ENCODE data around the gene IGSF8. TPM values are rescaled to one million over a fixed set of nuclear protein-coding genes. Genes with fewer than 3 reads are reported as not detected.
A peak's percentile ranks its signal among the peaks of the same experiment; 100 is the strongest.
"Not testable (repeated sequence)": the region's sequence is repeated elsewhere in the genome, so short reads cannot be mapped to it uniquely, and the experiment has no call there.

The IGSF8 gene
- polyA plus RNA-seq, 2 of the 4 experiments (the other 2 are of a cell fraction), result 7.3 to 7.8 TPM

DNA sequence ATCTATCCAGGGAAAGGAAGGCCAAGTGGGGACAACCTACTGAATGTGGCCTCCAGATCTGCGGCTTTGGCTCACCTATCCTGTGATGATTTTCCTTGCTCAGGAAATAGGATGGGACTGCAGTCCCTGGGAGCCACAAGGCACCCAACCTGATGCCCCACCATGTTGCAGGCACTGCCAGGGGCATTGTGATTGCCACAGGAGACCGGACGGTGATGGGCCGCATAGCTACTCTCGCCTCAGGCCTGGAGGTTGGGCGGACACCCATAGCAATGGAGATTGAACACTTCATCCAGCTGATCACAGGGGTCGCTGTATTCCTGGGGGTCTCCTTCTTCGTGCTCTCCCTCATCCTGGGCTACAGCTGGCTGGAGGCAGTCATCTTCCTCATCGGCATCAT lies 29.0 kb upstream of the IGSF8 start:
- POLR2A ChIA-PET, result no interaction called here

DNA sequence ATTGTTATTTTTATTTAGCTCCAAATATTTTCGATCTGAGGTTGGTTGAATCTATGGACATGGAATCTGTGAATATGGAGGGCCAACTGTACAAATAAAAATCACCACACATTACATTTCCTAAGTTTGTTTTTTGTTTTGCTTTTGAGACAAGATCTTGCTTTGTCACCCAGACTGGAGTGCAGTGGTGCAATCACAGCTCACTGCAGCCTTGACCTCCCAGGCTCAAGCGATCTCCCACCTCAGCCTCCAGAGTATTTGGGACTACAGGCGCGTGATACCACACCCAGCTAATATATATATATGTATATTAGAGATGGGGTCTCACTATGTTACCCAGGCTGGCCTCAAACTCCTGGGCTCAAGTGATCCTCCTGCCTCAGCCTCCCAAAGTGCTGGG lies 27.9 kb upstream of the IGSF8 start:
- DNase-seq (ENCODE audit: low read depth in 1 of 2, low spot score in 1 of 2); H3K4me3 ChIP-seq; H3K9me3 ChIP-seq; ATAC-seq; FAIRE-seq; H3K4me2 ChIP-seq; POLR2A ChIA-PET: not testable (repeated sequence)
- peak overlapping the region; percentile 85 to 93; a peak in 5 of 6 replicates for H3K27ac ChIP-seq
- CTCF ChIA-PET, result interaction anchor here (0.9 to 23.7 kb wide), 3 partner anchors 21 to 250 kb away, joined by 3 to 222 read pairs (median 4); no protein-coding TSS in a partner anchor
- peaks cover 62% of the 10 kb centered on the region for H3K4me1 ChIP-seq
- 64% methylated on average over 4 of the region's 4 CpGs for WGBS (ENCODE audit: missing lambda C conversion rate)

More for the DNA sequence above, 29.0 kb upstream of the IGSF8 start:
- no peak for ATAC-seq
- no peak for DNase-seq (ENCODE audit: low read depth in 1 of 2, low spot score in 1 of 2)
- H3K27ac ChIP-seq, result peak overlapping the region; percentile 60 to 85; a peak in 5 of 6 replicates
- 96% methylated on average over 6 of the region's 9 CpGs for WGBS (ENCODE audit: missing lambda C conversion rate)
- peak overlapping the region; percentile 49; the same call in 2 of the 3 replicates for H3K4me2 ChIP-seq
- CTCF ChIA-PET, result interaction anchor here (0.6 to 23.7 kb wide), 3 partner anchors 22 to 164 kb away, joined by 3 to 222 read pairs (median 4); no protein-coding TSS in a partner anchor
- TF ChIP-seq EP300 (IDR thresholded peaks at IDR 0.05), result no peak
- peaks cover 63% of the 10 kb centered on the region for H3K4me1 ChIP-seq
- no peak for FAIRE-seq
- no peaks in the 10 kb centered on the region for H3K9me3 ChIP-seq
- no peak overlapping the region for H3K4me3 ChIP-seq

DNA sequence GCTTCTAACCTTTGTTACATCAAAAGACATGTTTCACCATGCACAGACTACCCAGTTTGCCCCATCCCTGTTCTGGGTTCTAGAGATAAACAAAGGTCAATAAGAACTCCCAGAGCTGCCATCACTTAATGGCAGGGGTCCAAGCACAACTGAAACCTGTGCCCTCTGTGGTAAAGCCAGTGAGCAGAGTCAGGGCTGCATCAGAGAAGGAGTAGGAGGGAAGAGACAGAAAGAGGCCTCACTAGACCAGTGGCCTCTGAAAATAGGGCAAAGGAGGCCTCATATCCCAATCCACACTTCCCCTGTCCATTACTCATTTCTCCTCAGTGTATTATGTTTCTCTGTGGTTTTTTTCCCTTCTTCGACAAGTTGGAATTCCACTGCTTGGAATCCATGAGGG lies 27.3 kb upstream of the IGSF8 start:
- 79% methylated on average over 1 of the region's 1 CpG for WGBS (ENCODE audit: missing lambda C conversion rate)
- H3K9me3 ChIP-seq, result no peaks in the 10 kb centered on the region
- POLR2A ChIA-PET, result no interaction called here
- H3K27ac ChIP-seq, result peak overlapping the region; percentile 85 to 93
- H3K4me1 ChIP-seq, result peaks cover 56% of the 10 kb centered on the region
- FAIRE-seq (no peak), ATAC-seq (no peak), DNase-seq (ENCODE audit: low read depth in 1 of 2, low spot score in 1 of 2) (no peak)
- H3K4me3 ChIP-seq, result no peak overlapping the region
- peak overlapping the region; percentile 64; the same call in 2 of the 3 replicates for H3K4me2 ChIP-seq
- CTCF ChIA-PET, result interaction anchor here (0.6 to 23.7 kb wide), 9 partner anchors 20 to 251 kb away, joined by 3 to 222 read pairs (median 3); no protein-coding TSS in a partner anchor
- no peak for TF ChIP-seq HEYL (CRISPR knock-in tag; IDR thresholded peaks at IDR 0.05)
- TF ChIP-seq, protein P1, sequence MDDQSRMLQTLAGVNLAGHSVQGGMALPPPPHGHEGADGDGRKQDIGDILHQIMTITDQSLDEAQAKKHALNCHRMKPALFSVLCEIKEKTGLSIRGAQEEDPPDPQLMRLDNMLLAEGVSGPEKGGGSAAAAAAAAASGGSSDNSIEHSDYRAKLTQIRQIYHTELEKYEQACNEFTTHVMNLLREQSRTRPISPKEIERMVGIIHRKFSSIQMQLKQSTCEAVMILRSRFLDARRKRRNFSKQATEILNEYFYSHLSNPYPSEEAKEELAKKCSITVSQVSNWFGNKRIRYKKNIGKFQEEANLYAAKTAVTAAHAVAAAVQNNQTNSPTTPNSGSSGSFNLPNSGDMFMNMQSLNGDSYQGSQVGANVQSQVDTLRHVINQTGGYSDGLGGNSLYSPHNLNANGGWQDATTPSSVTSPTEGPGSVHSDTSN (IDR thresholded peaks at IDR 0.05), result no peak
- no peak for TF ChIP-seq POLR2A (IDR thresholded peaks at IDR 0.05; ENCODE audit: low read length)

GRCh38 chr1:160124705-160125478 lies 26.5 kb upstream of the IGSF8 start:
- ATAC-seq, result peak; percentile 82 to 86
- peak overlapping the region; percentile 64 for H3K4me2 ChIP-seq
- POLR2A ChIA-PET, result no interaction called here
- DNase-seq (ENCODE audit: low read depth in 1 of 2, low spot score in 1 of 2), result peak; percentile 90 to 94
- peak; percentile 36 for FAIRE-seq
- no peaks in the 10 kb centered on the region for H3K9me3 ChIP-seq
- peak; percentile 81 for TF ChIP-seq HOXB5 (CRISPR knock-in tag; IDR thresholded peaks at IDR 0.05)
- TF ChIP-seq GATA3 (IDR thresholded peaks at IDR 0.05; ENCODE audit: borderline replicate concordance), result peak; percentile 78
- peak; percentile 40 for TF ChIP-seq CTCF (IDR thresholded peaks at IDR 0.05)
- no peak for TF ChIP-seq EHMT2 (IDR thresholded peaks at IDR 0.05; ENCODE audit: low read depth)
- peak; percentile 33; the same call in 1 of the 2 replicates for TF ChIP-seq ESRRA (IDR thresholded peaks at IDR 0.05; ENCODE audit: borderline replicate concordance, low read length)
- peak; percentile 89 to 92 for TF ChIP-seq JUN (IDR thresholded peaks at IDR 0.05)
- TF ChIP-seq, protein P2, sequence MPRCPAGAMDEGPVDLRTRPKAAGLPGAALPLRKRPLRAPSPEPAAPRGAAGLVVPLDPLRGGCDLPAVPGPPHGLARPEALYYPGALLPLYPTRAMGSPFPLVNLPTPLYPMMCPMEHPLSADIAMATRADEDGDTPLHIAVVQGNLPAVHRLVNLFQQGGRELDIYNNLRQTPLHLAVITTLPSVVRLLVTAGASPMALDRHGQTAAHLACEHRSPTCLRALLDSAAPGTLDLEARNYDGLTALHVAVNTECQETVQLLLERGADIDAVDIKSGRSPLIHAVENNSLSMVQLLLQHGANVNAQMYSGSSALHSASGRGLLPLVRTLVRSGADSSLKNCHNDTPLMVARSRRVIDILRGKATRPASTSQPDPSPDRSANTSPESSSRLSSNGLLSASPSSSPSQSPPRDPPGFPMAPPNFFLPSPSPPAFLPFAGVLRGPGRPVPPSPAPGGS (IDR thresholded peaks at IDR 0.05), result peak; percentile 77; the same call in 2 of the 3 replicates
- no peak for TF ChIP-seq TFCP2L1 (CRISPR knock-in tag; IDR thresholded peaks at IDR 0.05)
- peak; percentile 23 to 64; a peak in 3 of 5 replicates for TF ChIP-seq RAD21 (conservative IDR thresholded peaks at IDR 0.05 in 1 of 2, IDR thresholded peaks at IDR 0.05 in 1 of 2)
- peak; percentile 82 to 89; a peak in 3 of 5 replicates for TF ChIP-seq EP300 (IDR thresholded peaks at IDR 0.05)
- peak; percentile 64 for TF ChIP-seq MAFK (IDR thresholded peaks at IDR 0.05; ENCODE audit: partially characterized antibody)
- no peak for TF ChIP-seq KDM1A (IDR thresholded peaks at IDR 0.05; ENCODE audit: low read depth)
- TF ChIP-seq, protein P1 (IDR thresholded peaks at IDR 0.05), result 0 out of 2 replicates have a peak, but pooled peaks have one; percentile 14
- peak; percentile 71 to 85 for TF ChIP-seq CEBPB (IDR thresholded peaks at IDR 0.05)
- TF ChIP-seq SMC3 (IDR thresholded peaks at IDR 0.05), result peak; percentile 46; the same call in 2 of the 3 replicates
- TF ChIP-seq, protein P3, sequence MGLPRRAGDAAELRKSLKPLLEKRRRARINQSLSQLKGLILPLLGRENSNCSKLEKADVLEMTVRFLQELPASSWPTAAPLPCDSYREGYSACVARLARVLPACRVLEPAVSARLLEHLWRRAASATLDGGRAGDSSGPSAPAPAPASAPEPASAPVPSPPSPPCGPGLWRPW (IDR thresholded peaks at IDR 0.05), result peak; percentile 81
- peak; percentile 93 for TF ChIP-seq JUNB (IDR thresholded peaks at IDR 0.05)
- peak; percentile 87 for TF ChIP-seq FOSL2 (IDR thresholded peaks at IDR 0.05)
- TF ChIP-seq FOSL2 (CRISPR knock-in tag; IDR thresholded peaks at IDR 0.05), result peak; percentile 87
- TF ChIP-seq RFX5 (IDR thresholded peaks at IDR 0.05), result no peak
- CTCF ChIA-PET, result interaction anchor here (0.6 to 23.7 kb wide), 14 partner anchors 15 to 252 kb away, joined by 3 to 222 read pairs (median 3); partner anchors contain the start of gene PEA15
- H3K27ac ChIP-seq, result peak overlapping the region; percentile 85 to 93
- 20% methylated on average over 8 of the region's 8 CpGs for WGBS (ENCODE audit: missing lambda C conversion rate)
- H3K4me1 ChIP-seq, result peaks cover 54% of the 10 kb centered on the region
- H3K4me3 ChIP-seq, result no peak overlapping the region

Measured in A549 (cell line).